AG04449 (cell line): ENCODE data around the gene SCO1.

Experiments used
- CTCF ChIA-PET: fragments of 350-600 bp; formaldehyde crosslinking; extraction: SDS; loops from one replicate; lab custom pipeline; 2021; ENCODE audit warnings: antibody characterized with exemption; lab: Yijun Ruan, JAX
- POLR2A ChIA-PET: fragments of 400-600, 350-600 bp; formaldehyde crosslinking; extraction: SDS; loops from one replicate; lab custom pipeline; 2020; ENCODE audit warnings: antibody characterized with exemption, inconsistent platforms; lab: Yijun Ruan, JAX
- DNase-seq: peaks from one replicate; pipeline ENCODE4 v3.0.0-alpha.2; 2010; ENCODE audit warnings: low read depth, low spot score
- H3K4me3 ChIP-seq: 2 replicates; pipeline ENCODE4 v1.5.1; 2011; ENCODE audit warnings: low read depth, mild to moderate bottlenecking, control low read depth, low read length
- CTCF ChIP-seq: IDR thresholded peaks from one replicate; pipeline ENCODE4 v1.5.1; 2011; ENCODE audit warnings: mild to moderate bottlenecking, moderate library complexity, low read length, control low read depth, inconsistent platforms; ENCODE audit not compliant: insufficient read depth; ENCODE audit errors: missing control alignments

The SCO1 gene

GRCh38 chr17:10622617-10623485 lies 74.5 kb downstream of the SCO1 start:
- no peak for TF ChIP-seq CTCF
- DNase-seq: no peak
- CTCF ChIA-PET: interaction anchor here (1.0 to 15.7 kb wide), 8 partner anchors 5 to 327 kb away, joined by 3 to 667 read pairs (median 3); no protein-coding TSS in a partner anchor
- H3K4me3 ChIP-seq: no peak overlapping the region
- POLR2A ChIA-PET: no interaction called here
